ENCODE data around the gene LLCFC1. TPM values are rescaled to one million over a fixed set of nuclear protein-coding genes. Genes with fewer than 3 reads are reported as not detected.

The LLCFC1 gene
- total RNA-seq, 1 experiment from 2014 or later, result not detected

DNA sequence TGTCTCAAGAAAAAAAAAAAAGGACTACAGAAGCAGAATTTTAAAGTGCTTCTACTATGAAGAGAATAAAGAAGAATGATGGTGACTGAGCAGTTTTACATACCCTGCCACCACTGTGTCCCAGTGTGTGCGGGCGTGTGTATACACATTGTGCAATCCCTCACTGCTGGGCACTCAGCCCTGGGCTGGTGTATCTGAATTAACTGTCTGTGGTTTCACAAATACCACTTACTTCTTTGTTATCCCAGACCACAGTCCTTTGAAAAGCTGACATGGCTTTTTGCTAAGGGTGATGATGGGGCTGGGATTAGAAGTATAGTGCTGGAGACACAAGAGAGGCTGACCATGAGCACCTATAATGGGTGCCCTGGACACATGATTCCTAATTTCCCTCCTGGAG, 32.6 kb upstream of the LLCFC1 start:
- intact Hi-C loops (cut with micrococcal nuclease; ENCODE audit: unreplicated experiment), result no loop called here
- Histone ChIP-seq H3K36me3 (ENCODE audit: insufficient read depth, low read length, poor library complexity, severe bottlenecking) (no peaks in the 10 kb centered on the region), H3K4me3 (ENCODE audit: low read depth, low read length, poor library complexity, severe bottlenecking) (no peak overlapping the region), H3K27ac (ENCODE audit: low read depth, low read length, poor library complexity, severe bottlenecking) (no peak overlapping the region), H3K4me1 (ENCODE audit: insufficient read depth, low read length, poor library complexity, severe bottlenecking) (no peaks in the 10 kb centered on the region), H3K27me3 (replicated peaks; ENCODE audit: insufficient read depth, low read depth, low read length, poor library complexity) (peaks cover 13% of the 10 kb centered on the region), H3K9me3 (ENCODE audit: low read depth, low read length, poor library complexity, severe bottlenecking) (peaks cover 7% of the 10 kb centered on the region)
- CTCF ChIA-PET, result no interaction called here
- POLR2A ChIA-PET (ENCODE audit: low non-redundant PET), result no interaction called here
- no TSS peak for BruUV-seq (replicated peaks)
- no peak for DNase-seq (ENCODE audit: low spot score)
- TF ChIP-seq EZH2 (IDR thresholded peaks at IDR 0.05; ENCODE audit: borderline replicate concordance, low read depth, low read length, poor library complexity, severe bottlenecking), result no peak
- TF ChIP-seq, protein P1, sequence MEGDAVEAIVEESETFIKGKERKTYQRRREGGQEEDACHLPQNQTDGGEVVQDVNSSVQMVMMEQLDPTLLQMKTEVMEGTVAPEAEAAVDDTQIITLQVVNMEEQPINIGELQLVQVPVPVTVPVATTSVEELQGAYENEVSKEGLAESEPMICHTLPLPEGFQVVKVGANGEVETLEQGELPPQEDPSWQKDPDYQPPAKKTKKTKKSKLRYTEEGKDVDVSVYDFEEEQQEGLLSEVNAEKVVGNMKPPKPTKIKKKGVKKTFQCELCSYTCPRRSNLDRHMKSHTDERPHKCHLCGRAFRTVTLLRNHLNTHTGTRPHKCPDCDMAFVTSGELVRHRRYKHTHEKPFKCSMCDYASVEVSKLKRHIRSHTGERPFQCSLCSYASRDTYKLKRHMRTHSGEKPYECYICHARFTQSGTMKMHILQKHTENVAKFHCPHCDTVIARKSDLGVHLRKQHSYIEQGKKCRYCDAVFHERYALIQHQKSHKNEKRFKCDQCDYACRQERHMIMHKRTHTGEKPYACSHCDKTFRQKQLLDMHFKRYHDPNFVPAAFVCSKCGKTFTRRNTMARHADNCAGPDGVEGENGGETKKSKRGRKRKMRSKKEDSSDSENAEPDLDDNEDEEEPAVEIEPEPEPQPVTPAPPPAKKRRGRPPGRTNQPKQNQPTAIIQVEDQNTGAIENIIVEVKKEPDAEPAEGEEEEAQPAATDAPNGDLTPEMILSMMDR (conservative IDR thresholded peaks at IDR 0.05; ENCODE audit: low read depth, low read length), result no peak

DNA sequence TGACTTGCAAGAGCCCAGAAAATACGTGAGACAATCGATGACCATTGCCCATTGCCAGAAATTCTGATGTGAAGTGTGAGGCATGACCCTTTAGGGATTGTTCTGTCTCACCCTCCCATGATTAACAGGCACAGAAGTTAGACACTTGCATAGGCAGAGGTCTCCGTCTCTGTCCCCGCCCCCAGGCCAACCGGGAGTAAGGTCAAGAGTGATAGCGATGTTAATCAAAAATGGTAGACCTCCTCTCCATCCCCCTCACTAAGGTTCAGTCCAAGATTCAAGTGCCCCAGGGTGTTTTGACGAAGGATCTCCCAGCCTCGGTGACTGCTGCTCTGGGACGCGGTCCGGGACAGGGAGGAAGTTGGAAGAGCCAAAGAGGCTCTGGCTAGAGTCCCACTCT, 31.0 kb upstream of the LLCFC1 start:
- H3K27ac ChIP-seq (ENCODE audit: low read depth, low read length, poor library complexity, severe bottlenecking), result no peak overlapping the region
- peaks cover 21% of the 10 kb centered on the region for H3K27me3 ChIP-seq (replicated peaks; ENCODE audit: insufficient read depth, low read depth, low read length, poor library complexity)
- no TSS peak for BruUV-seq (replicated peaks)
- H3K4me3 ChIP-seq (ENCODE audit: low read depth, low read length, poor library complexity, severe bottlenecking), result no peak overlapping the region
- H3K36me3 ChIP-seq (ENCODE audit: insufficient read depth, low read length, poor library complexity, severe bottlenecking), result no peaks in the 10 kb centered on the region
- ChIA-PET POLR2A (ENCODE audit: low non-redundant PET) (no interaction called here), CTCF (no interaction called here)
- TF ChIP-seq, protein P1 (conservative IDR thresholded peaks at IDR 0.05; ENCODE audit: low read depth, low read length), result no peak
- TF ChIP-seq EZH2 (IDR thresholded peaks at IDR 0.05; ENCODE audit: borderline replicate concordance, low read depth, low read length, poor library complexity, severe bottlenecking), result no peak
- no peak for DNase-seq (ENCODE audit: low spot score)
- H3K9me3 ChIP-seq (ENCODE audit: low read depth, low read length, poor library complexity, severe bottlenecking), result peaks cover 7% of the 10 kb centered on the region
- intact Hi-C loops (cut with micrococcal nuclease; ENCODE audit: unreplicated experiment), result no loop called here
- H3K4me1 ChIP-seq (ENCODE audit: insufficient read depth, low read length, poor library complexity, severe bottlenecking), result no peaks in the 10 kb centered on the region

GRCh38 chr7:142908921-142909890, 30.1 kb upstream of the LLCFC1 start:
- CTCF ChIA-PET, result no interaction called here
- H3K27ac ChIP-seq (ENCODE audit: low read depth, low read length, poor library complexity, severe bottlenecking), result no peak overlapping the region
- peaks cover 2% of the 10 kb centered on the region for H3K9me3 ChIP-seq (ENCODE audit: low read depth, low read length, poor library complexity, severe bottlenecking)
- H3K4me3 ChIP-seq (ENCODE audit: low read depth, low read length, poor library complexity, severe bottlenecking), result no peak overlapping the region
- intact Hi-C loops (cut with micrococcal nuclease; ENCODE audit: unreplicated experiment), result no loop called here
- TF ChIP-seq, protein P1 (conservative IDR thresholded peaks at IDR 0.05; ENCODE audit: low read depth, low read length), result no peak
- no peak for TF ChIP-seq EZH2 (IDR thresholded peaks at IDR 0.05; ENCODE audit: borderline replicate concordance, low read depth, low read length, poor library complexity, severe bottlenecking)
- POLR2A ChIA-PET (ENCODE audit: low non-redundant PET), result no interaction called here
- peaks cover 21% of the 10 kb centered on the region for H3K27me3 ChIP-seq (replicated peaks; ENCODE audit: insufficient read depth, low read depth, low read length, poor library complexity)
- BruUV-seq (replicated peaks), result no TSS peak
- H3K4me1 ChIP-seq (ENCODE audit: insufficient read depth, low read length, poor library complexity, severe bottlenecking), result no peaks in the 10 kb centered on the region
- H3K36me3 ChIP-seq (ENCODE audit: insufficient read depth, low read length, poor library complexity, severe bottlenecking), result no peaks in the 10 kb centered on the region
- no peak for DNase-seq (ENCODE audit: low spot score)
